Middle frontal gyrus (tissue), 1 donor: Measurements from ENCODE around the gene RPRML.

Source experiments
- DNase-seq: peaks from one replicate; pipeline ENCODE4 v3.0.0-alpha.2; 2015; ENCODE audit warnings: low spot score; ENCODE audit errors: extremely low spot score

Gene RPRML

GRCh38 chr17:46944931-46945330, 34.1 kb downstream of the RPRML start:
- DNase-seq: no peak

DNA sequence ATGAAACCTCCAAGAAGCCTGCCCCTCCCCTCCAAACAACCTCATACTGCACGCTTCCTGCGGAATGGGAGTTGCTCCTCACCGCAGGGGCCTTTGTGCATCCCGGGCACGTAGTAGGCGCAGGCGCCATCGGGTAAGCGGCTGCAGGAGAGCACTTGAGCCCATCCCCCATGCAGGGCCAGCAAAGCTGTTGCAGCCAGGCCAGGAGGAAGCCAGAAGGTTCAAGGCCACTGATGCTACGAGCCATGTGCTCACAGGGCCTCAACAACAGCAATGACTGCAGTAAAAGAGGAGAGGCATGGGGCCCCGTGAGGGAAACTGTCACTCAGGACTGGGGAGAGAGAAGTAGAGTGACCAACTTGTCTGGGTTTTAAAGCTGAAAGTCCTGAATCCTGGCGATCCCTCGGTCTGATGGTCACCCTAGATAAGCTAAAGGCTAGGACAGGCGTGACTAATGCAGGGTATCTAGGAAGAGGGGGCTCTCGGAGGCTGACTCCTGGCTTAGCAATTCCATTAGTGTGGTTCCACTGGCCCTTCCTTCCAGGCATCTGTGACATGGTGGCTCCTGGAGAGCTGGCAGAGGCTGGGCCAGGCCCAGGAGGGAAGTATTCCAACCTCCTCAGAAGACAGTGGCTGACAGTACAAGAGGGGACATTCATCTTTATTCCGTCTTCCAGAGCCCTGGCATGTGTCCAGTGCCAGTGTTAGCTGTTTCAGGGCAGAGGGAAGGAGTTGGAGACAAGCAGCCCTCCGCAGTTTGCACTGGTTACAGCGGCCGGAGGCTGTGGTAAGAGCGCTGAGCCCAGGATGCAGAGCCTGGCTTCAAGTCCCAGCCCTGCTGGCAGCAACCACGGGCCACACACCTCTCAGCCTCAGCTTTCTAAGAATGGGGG, 35.3 kb downstream of the RPRML start:
- DNase-seq: no peak

DNA sequence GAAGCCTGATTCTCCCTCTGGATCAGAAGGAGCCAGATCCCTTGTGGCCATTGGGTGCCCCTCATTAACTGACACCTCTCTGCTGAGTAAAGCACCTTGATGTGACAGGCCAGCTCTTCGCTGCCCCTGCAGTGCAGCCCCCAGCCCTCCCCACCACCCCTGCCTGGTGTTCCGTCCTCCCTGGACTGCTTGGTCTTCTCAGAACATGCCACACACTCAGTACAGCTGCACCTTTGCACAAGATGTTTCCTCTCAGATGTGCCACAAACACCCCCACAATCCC, 35.9 kb downstream of the RPRML start:
- no peak for DNase-seq

- DNase-seq: peak; percentile 52
Observed at GRCh38 chr17:46942441-46943217, 36.4 kb downstream of the RPRML start.

GRCh38 chr17:46940692-46941404, 38.2 kb downstream of the RPRML start:
- peak; percentile 53 for DNase-seq

GRCh38 chr17:46935658-46936266, 43.3 kb downstream of the RPRML start:
- no peak for DNase-seq

GRCh38 chr17:46931596-46931995, 47.5 kb downstream of the RPRML start:
- DNase-seq: no peak

GRCh38 chr17:46930051-46930450, 49.0 kb downstream of the RPRML start:
- no peak for DNase-seq

DNA sequence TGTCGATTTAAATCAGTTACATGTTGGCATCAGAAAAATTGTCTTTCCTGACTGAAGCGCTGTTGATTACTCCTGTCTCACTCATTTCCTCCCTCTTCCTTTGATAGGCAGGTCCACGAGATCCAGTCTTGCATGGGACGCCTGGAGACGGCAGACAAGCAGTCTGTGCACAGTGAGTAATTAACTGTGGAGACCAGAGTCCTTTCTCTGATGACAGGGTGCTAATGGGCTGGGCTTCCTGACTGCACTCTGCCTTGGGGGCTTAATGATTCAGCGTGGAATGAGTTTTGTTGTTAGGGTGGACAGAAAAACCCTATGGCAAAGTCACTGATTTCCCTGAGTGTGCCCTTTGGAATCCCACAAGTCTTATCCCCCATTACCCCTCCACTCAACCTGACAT, 49.6 kb downstream of the RPRML start:
- no peak for DNase-seq

DNA sequence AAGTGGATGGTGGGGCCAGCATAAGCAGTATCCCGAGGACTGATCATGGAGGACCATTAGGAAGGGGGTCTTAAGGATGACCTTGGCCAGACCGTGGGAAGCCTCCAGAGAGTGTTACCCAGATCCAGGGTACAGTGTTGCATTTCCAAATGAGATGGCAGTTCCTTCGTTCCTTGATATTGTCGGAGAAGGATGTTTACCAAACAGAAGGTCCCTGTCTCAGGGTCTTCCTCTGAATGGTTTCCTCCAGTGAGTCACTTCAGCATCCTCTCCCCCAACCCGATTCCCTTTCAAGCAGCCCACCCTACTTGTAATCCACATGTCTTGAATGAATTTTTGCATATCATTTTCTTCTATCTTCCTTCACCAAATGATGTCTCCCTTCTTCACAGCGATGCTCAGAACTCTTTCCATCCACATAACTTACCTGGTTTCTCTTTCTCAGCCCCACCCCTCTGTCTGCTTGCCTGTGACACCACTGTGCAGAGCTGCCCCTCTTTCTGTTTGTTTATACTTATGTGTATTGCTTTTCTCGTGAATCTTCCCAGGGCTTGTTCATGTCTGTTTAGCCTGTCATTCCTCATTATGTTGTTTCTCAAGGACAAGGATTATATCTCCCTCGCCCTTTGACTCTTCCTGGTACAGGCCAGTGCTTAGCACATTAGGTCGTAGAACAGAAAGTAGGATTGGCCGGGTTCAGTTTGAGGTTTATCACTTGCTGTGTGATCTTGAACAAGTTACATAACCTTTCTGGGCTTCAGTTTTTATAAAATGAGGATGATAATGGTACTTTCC, 50.4 kb downstream of the RPRML start:
- no peak for DNase-seq
